Measurements from ENCODE around the gene RASGEF1B. TPM values are rescaled to one million over a fixed set of nuclear protein-coding genes. Genes with fewer than 3 reads are reported as not detected.

Gene RASGEF1B
- total RNA-seq, 1 donor from 2014 or later, result 1.0 TPM

- H3K4me3 ChIP-seq (ENCODE audit: low read depth, low read length), result no peak overlapping the region
- no peak for DNase-seq (ENCODE audit: low read depth)
- no peak for TF ChIP-seq CTCF (conservative IDR thresholded peaks at IDR 0.05; ENCODE audit: low read depth, low read length)
These were observed 35.0 kb upstream of the RASGEF1B start for GRCh38 chr4:81506731-81507130.

- no peak for DNase-seq (ENCODE audit: low read depth)
- TF ChIP-seq CTCF (conservative IDR thresholded peaks at IDR 0.05; ENCODE audit: low read depth, low read length), result no peak
These were observed 34.0 kb upstream of the RASGEF1B start for GRCh38 chr4:81505726-81506125.

GRCh38 chr4:81505004-81505598 is 33.4 kb upstream of the RASGEF1B start:
- TF ChIP-seq CTCF (conservative IDR thresholded peaks at IDR 0.05; ENCODE audit: low read depth, low read length), result no peak
- no peak for DNase-seq (ENCODE audit: low read depth)
- no peak overlapping the region for H3K4me3 ChIP-seq (ENCODE audit: low read depth, low read length)

More at GRCh38 chr4:81505726-81506125, 34.0 kb upstream of the RASGEF1B start:
- H3K4me3 ChIP-seq (ENCODE audit: low read depth, low read length), result no peak overlapping the region

GRCh38 chr4:81504112-81505003 is 32.7 kb upstream of the RASGEF1B start:
- DNase-seq (ENCODE audit: low read depth), result no peak
- H3K4me3 ChIP-seq (ENCODE audit: low read depth, low read length), result no peak overlapping the region
- no peak for TF ChIP-seq CTCF (conservative IDR thresholded peaks at IDR 0.05; ENCODE audit: low read depth, low read length)

- no peak for TF ChIP-seq CTCF (conservative IDR thresholded peaks at IDR 0.05; ENCODE audit: low read depth, low read length)
- no peak for DNase-seq (ENCODE audit: low read depth)
- no peak overlapping the region for H3K4me3 ChIP-seq (ENCODE audit: low read depth, low read length)
These were observed 31.9 kb upstream of the RASGEF1B start for GRCh38 chr4:81503586-81503985.

GRCh38 chr4:81502564-81502963 is 30.9 kb upstream of the RASGEF1B start:
- no peak for TF ChIP-seq CTCF (conservative IDR thresholded peaks at IDR 0.05; ENCODE audit: low read depth, low read length)
- DNase-seq (ENCODE audit: low read depth), result no peak
- no peak overlapping the region for H3K4me3 ChIP-seq (ENCODE audit: low read depth, low read length)

Measured in epithelial cell of proximal tubule (primary cell).